ACC112 (cell line): Measurements from ENCODE around the gene TULP3.

Source experiments
- H2AFZ ChIP-seq: fragments of 200-600 bp; sonication (generic); one replicate; pipeline ENCODE4 v1.6.0; 2017; ENCODE audit warnings: antibody characterized with exemption, low read length; ENCODE audit not compliant: unreplicated experiment
- H3K27ac ChIP-seq: fragments of 200-600 bp; sonication (generic); 2 replicates; pipeline ENCODE4 v1.5.1; 2014; ENCODE audit warnings: low read depth, mild to moderate bottlenecking, antibody characterized with exemption, low read length, moderate library complexity
- H3K27me3 ChIP-seq: fragments of 200-600 bp; sonication (generic); 2 replicates; pipeline ENCODE4 v1.6.1; 2014; ENCODE audit warnings: mild to moderate bottlenecking, antibody characterized with exemption, low read length, moderate library complexity, mixed read lengths; ENCODE audit not compliant: insufficient read depth
- H3K36me3 ChIP-seq: fragments of 200-600 bp; sonication (generic); 2 replicates; pipeline ENCODE4 v1.6.1; 2016; ENCODE audit warnings: mild to moderate bottlenecking, antibody characterized with exemption, low read length, moderate library complexity, mixed read lengths; ENCODE audit not compliant: insufficient read depth
- H3K4me1 ChIP-seq: fragments of 200-600 bp; sonication (generic); one replicate; pipeline ENCODE4 v1.6.1; 2016; ENCODE audit warnings: low read length, mixed read lengths; ENCODE audit not compliant: insufficient read depth, unreplicated experiment, control insufficient read depth
- H3K4me3 ChIP-seq: fragments of 200-600 bp; sonication (generic); 2 replicates; pipeline ENCODE4 v1.5.1; 2014; ENCODE audit warnings: mild to moderate bottlenecking, low read depth, low read length
- H3K79me2 ChIP-seq: fragments of 200-600 bp; sonication (generic); one replicate; pipeline ENCODE4 v1.6.0; 2016; ENCODE audit warnings: low read length; ENCODE audit not compliant: control insufficient read depth, unreplicated experiment, insufficient read depth

TULP3 gene

GRCh38 chr12:2895051-2895451 is 4.4 kb downstream of the TULP3 start:
- Histone ChIP-seq H3K27ac (no peak overlapping the region), H3K4me3 (no peak overlapping the region), H3K4me1 (peaks cover 22% of the 10 kb centered on the region), H2AFZ (no peak overlapping the region), H3K79me2 (peaks cover 61% of the 10 kb centered on the region), H3K27me3 (no peaks in the 10 kb centered on the region), H3K36me3 (no peaks in the 10 kb centered on the region)

GRCh38 chr12:2895511-2895910 is 4.8 kb downstream of the TULP3 start:
- Histone ChIP-seq H3K36me3 (no peaks in the 10 kb centered on the region), H3K27me3 (no peaks in the 10 kb centered on the region), H3K4me1 (peaks cover 22% of the 10 kb centered on the region), H3K4me3 (no peak overlapping the region), H2AFZ (no peak overlapping the region), H3K27ac (no peak overlapping the region), H3K79me2 (peaks cover 63% of the 10 kb centered on the region)

- H2AFZ ChIP-seq: no peak overlapping the region
- no peak overlapping the region for H3K4me3 ChIP-seq
- H3K4me1 ChIP-seq: peaks cover 17% of the 10 kb centered on the region
- H3K36me3 ChIP-seq: no peaks in the 10 kb centered on the region
- no peaks in the 10 kb centered on the region for H3K27me3 ChIP-seq
- no peak overlapping the region for H3K27ac ChIP-seq
- H3K79me2 ChIP-seq: peaks cover 62% of the 10 kb centered on the region
These were observed 6.7 kb downstream of the TULP3 start for GRCh38 chr12:2897418-2897817.

- Histone ChIP-seq H3K4me3 (no peak overlapping the region), H3K36me3 (no peaks in the 10 kb centered on the region), H3K79me2 (peaks cover 53% of the 10 kb centered on the region), H3K27ac (no peak overlapping the region), H2AFZ (no peak overlapping the region), H3K4me1 (peaks cover 1% of the 10 kb centered on the region), H3K27me3 (no peaks in the 10 kb centered on the region)
These were observed 10.0 kb downstream of the TULP3 start for GRCh38 chr12:2900642-2901041.

GRCh38 chr12:2902272-2902880 is 11.7 kb downstream of the TULP3 start:
- Histone ChIP-seq H2AFZ (no peak overlapping the region), H3K36me3 (no peaks in the 10 kb centered on the region), H3K79me2 (peaks cover 42% of the 10 kb centered on the region), H3K4me3 (no peak overlapping the region), H3K27me3 (no peaks in the 10 kb centered on the region), H3K4me1 (no peaks in the 10 kb centered on the region), H3K27ac (no peak overlapping the region)

- peaks cover 35% of the 10 kb centered on the region for H3K79me2 ChIP-seq
- no peak overlapping the region for H2AFZ ChIP-seq
- no peak overlapping the region for H3K4me3 ChIP-seq
These were observed 13.6 kb downstream of the TULP3 start for GRCh38 chr12:2904260-2904659.

GRCh38 chr12:2912216-2912575 is 21.5 kb downstream of the TULP3 start:
- no peaks in the 10 kb centered on the region for H3K27me3 ChIP-seq
- H3K36me3 ChIP-seq: peaks cover 21% of the 10 kb centered on the region
- H3K4me1 ChIP-seq: no peaks in the 10 kb centered on the region
- H3K27ac ChIP-seq: no peak overlapping the region
- H3K79me2 ChIP-seq: peaks cover 10% of the 10 kb centered on the region
- no peak overlapping the region for H3K4me3 ChIP-seq
- H2AFZ ChIP-seq: no peak overlapping the region

More at GRCh38 chr12:2904260-2904659, 13.6 kb downstream of the TULP3 start:
- no peaks in the 10 kb centered on the region for H3K4me1 ChIP-seq
- no peaks in the 10 kb centered on the region for H3K27me3 ChIP-seq
- H3K27ac ChIP-seq: no peak overlapping the region
- no peaks in the 10 kb centered on the region for H3K36me3 ChIP-seq

GRCh38 chr12:2919249-2919648 is 28.6 kb downstream of the TULP3 start:
- Histone ChIP-seq H3K27me3 (no peaks in the 10 kb centered on the region), H3K27ac (no peak overlapping the region), H3K36me3 (peaks cover 36% of the 10 kb centered on the region), H3K4me3 (no peak overlapping the region), H2AFZ (no peak overlapping the region), H3K4me1 (peaks cover 8% of the 10 kb centered on the region), H3K79me2 (no peaks in the 10 kb centered on the region)

GRCh38 chr12:2922329-2922728 is 31.6 kb downstream of the TULP3 start:
- no peaks in the 10 kb centered on the region for H3K27me3 ChIP-seq
- no peak overlapping the region for H2AFZ ChIP-seq
- H3K36me3 ChIP-seq: peaks cover 30% of the 10 kb centered on the region
- H3K4me3 ChIP-seq: no peak overlapping the region
- no peaks in the 10 kb centered on the region for H3K79me2 ChIP-seq
- peaks cover 18% of the 10 kb centered on the region for H3K4me1 ChIP-seq
- no peak overlapping the region for H3K27ac ChIP-seq

- Histone ChIP-seq H3K4me3 (no peak overlapping the region), H3K4me1 (peaks cover 18% of the 10 kb centered on the region), H3K36me3 (peaks cover 30% of the 10 kb centered on the region), H3K79me2 (no peaks in the 10 kb centered on the region), H2AFZ (no peak overlapping the region), H3K27me3 (no peaks in the 10 kb centered on the region), H3K27ac (no peak overlapping the region)
These were observed 32.4 kb downstream of the TULP3 start for GRCh38 chr12:2923057-2923456.

- Histone ChIP-seq H3K79me2 (no peaks in the 10 kb centered on the region), H3K27me3 (no peaks in the 10 kb centered on the region), H3K36me3 (peaks cover 30% of the 10 kb centered on the region), H3K4me3 (no peak overlapping the region), H3K27ac (no peak overlapping the region), H3K4me1 (peaks cover 18% of the 10 kb centered on the region), H2AFZ (no peak overlapping the region)
These were observed 33.3 kb downstream of the TULP3 start for GRCh38 chr12:2924019-2924418.
